Neural crest cell (in vitro differentiated cells): ENCODE results near the gene ASB11. TPM values are rescaled to one million over a fixed set of nuclear protein-coding genes. Genes with fewer than 3 reads are reported as not detected.
"Not testable (repeated sequence)": the region's sequence is repeated elsewhere in the genome, so short reads cannot be mapped to it uniquely, and the experiment has no call there.

Source experiments
- DNase-seq: peaks from one replicate; pipeline ENCODE4 v3.0.0; 2021; ENCODE audit warnings: low read depth, mixed read lengths, low spot score
- H3K27ac Mint-ChIP-seq: one replicate; pipeline ENCODE4 v1.8.0; 2021; ENCODE audit warnings: mild to moderate bottlenecking, mixed read lengths; ENCODE audit not compliant: unreplicated experiment
- H3K27me3 Mint-ChIP-seq: 2 replicates; pipeline ENCODE4 v1.8.0; 2021; ENCODE audit warnings: low read depth, mild to moderate bottlenecking, mixed read lengths
- H3K36me3 Mint-ChIP-seq: 2 replicates; pipeline ENCODE4 v1.8.0; 2021; ENCODE audit warnings: low read depth, mild to moderate bottlenecking, mixed read lengths
- H3K4me1 Mint-ChIP-seq: 2 replicates; pipeline ENCODE4 v1.8.0; 2021; ENCODE audit warnings: mixed read lengths
- H3K4me3 Mint-ChIP-seq: one replicate; pipeline ENCODE4 v1.8.0; 2021; ENCODE audit warnings: mild to moderate bottlenecking, mixed read lengths
- H3K9me3 Mint-ChIP-seq: 2 replicates; pipeline ENCODE4 v1.8.0; 2021; ENCODE audit warnings: mixed read lengths
- total RNA-seq: library from RNA; stranded (reverse); gene quantifications from 2 replicates; pipeline ENCODE4 v1.2.1, GENCODE V29; 2021
- TF ChIP-seq, protein P1 (sequence below): fragments of 200-600 bp; sonication (generic); conservative IDR thresholded peaks from 2 replicates; pipeline ENCODE4 v1.5.0; 2021; ENCODE audit warnings: antibody characterized with exemption, mild to moderate bottlenecking

Gene ASB11
- total RNA-seq, 1 donor from 2014 or later: not detected

- TF ChIP-seq, protein P1, sequence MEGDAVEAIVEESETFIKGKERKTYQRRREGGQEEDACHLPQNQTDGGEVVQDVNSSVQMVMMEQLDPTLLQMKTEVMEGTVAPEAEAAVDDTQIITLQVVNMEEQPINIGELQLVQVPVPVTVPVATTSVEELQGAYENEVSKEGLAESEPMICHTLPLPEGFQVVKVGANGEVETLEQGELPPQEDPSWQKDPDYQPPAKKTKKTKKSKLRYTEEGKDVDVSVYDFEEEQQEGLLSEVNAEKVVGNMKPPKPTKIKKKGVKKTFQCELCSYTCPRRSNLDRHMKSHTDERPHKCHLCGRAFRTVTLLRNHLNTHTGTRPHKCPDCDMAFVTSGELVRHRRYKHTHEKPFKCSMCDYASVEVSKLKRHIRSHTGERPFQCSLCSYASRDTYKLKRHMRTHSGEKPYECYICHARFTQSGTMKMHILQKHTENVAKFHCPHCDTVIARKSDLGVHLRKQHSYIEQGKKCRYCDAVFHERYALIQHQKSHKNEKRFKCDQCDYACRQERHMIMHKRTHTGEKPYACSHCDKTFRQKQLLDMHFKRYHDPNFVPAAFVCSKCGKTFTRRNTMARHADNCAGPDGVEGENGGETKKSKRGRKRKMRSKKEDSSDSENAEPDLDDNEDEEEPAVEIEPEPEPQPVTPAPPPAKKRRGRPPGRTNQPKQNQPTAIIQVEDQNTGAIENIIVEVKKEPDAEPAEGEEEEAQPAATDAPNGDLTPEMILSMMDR: no peak
Observed at GRCh38 chrX:15310117-15310516, 5.3 kb downstream of the ASB11 start.

GRCh38 chrX:15305899-15306298, 9.5 kb downstream of the ASB11 start:
- H3K27me3 Mint-ChIP-seq, DNase-seq, H3K4me1 Mint-ChIP-seq, H3K27ac Mint-ChIP-seq, H3K4me3 Mint-ChIP-seq, H3K36me3 Mint-ChIP-seq, H3K9me3 Mint-ChIP-seq: not testable (repeated sequence)

More at GRCh38 chrX:15310117-15310516, 5.3 kb downstream of the ASB11 start:
- peaks cover 5% of the 10 kb centered on the region for H3K9me3 Mint-ChIP-seq
- H3K4me3 Mint-ChIP-seq: no peak overlapping the region
- peaks cover 5% of the 10 kb centered on the region for H3K4me1 Mint-ChIP-seq
- no peaks in the 10 kb centered on the region for H3K36me3 Mint-ChIP-seq
- peaks cover 3% of the 10 kb centered on the region for H3K27me3 Mint-ChIP-seq
- no peak for DNase-seq
- H3K27ac Mint-ChIP-seq: no peak overlapping the region

- TF ChIP-seq, protein P1: no peak
- Mint-ChIP-seq H3K27ac (no peak overlapping the region), H3K27me3 (peaks cover 3% of the 10 kb centered on the region), H3K36me3 (no peaks in the 10 kb centered on the region), H3K9me3 (no peaks in the 10 kb centered on the region), H3K4me1 (peaks cover 5% of the 10 kb centered on the region), H3K4me3 (no peak overlapping the region)
- DNase-seq: no peak
Observed at GRCh38 chrX:15301924-15302323, 13.5 kb downstream of the ASB11 start.

- Mint-ChIP-seq H3K4me3 (no peak overlapping the region), H3K4me1 (peaks cover 5% of the 10 kb centered on the region), H3K27ac (no peak overlapping the region), H3K9me3 (no peaks in the 10 kb centered on the region), H3K27me3 (peaks cover 3% of the 10 kb centered on the region), H3K36me3 (no peaks in the 10 kb centered on the region)
- peak; percentile 14 for DNase-seq
- TF ChIP-seq, protein P1: peak; percentile 72
Observed at GRCh38 chrX:15299941-15300851, 15.2 kb downstream of the ASB11 start.

GRCh38 chrX:15298780-15299179, 16.7 kb downstream of the ASB11 start:
- Mint-ChIP-seq H3K9me3 (no peaks in the 10 kb centered on the region), H3K4me3 (no peak overlapping the region), H3K4me1 (peaks cover 5% of the 10 kb centered on the region), H3K27ac (no peak overlapping the region), H3K27me3 (peaks cover 3% of the 10 kb centered on the region), H3K36me3 (no peaks in the 10 kb centered on the region)
- TF ChIP-seq, protein P1: no peak
- no peak for DNase-seq

- Mint-ChIP-seq H3K27ac (no peak overlapping the region), H3K27me3 (peaks cover 3% of the 10 kb centered on the region), H3K9me3 (no peaks in the 10 kb centered on the region), H3K4me1 (peaks cover 5% of the 10 kb centered on the region), H3K36me3 (no peaks in the 10 kb centered on the region), H3K4me3 (no peak overlapping the region)
- DNase-seq: no peak
- TF ChIP-seq, protein P1: no peak
Observed at GRCh38 chrX:15298201-15298600, 17.2 kb downstream of the ASB11 start.
